IPS-20b (cell line): ENCODE measurements around the gene SREBF1.
A peak's percentile ranks its signal among the peaks of the same experiment; 100 is the strongest.

Experiments
- H3K27ac ChIP-seq: one replicate; pipeline ENCODE4 v1.5.1; 2013; ENCODE audit warnings: low read length
- H3K27me3 ChIP-seq: 2 replicates; pipeline ENCODE4 v1.6.1; 2013; ENCODE audit warnings: mild to moderate bottlenecking, low read length, inconsistent platforms; ENCODE audit not compliant: insufficient read depth
- H3K36me3 ChIP-seq: 2 replicates; pipeline ENCODE4 v1.6.1; 2013; ENCODE audit warnings: low read depth, mild to moderate bottlenecking, inconsistent platforms, low read length, moderate library complexity; ENCODE audit not compliant: insufficient read depth
- H3K4me1 ChIP-seq: 2 replicates; pipeline ENCODE4 v1.6.1; 2013; ENCODE audit warnings: mild to moderate bottlenecking, control low read depth, inconsistent platforms, low read length, moderate library complexity; ENCODE audit not compliant: insufficient read depth
- H3K4me3 ChIP-seq: 2 replicates; pipeline ENCODE4 v1.5.1; 2013; ENCODE audit warnings: mild to moderate bottlenecking, low read length, inconsistent platforms
- H3K9ac ChIP-seq: 2 replicates; pipeline ENCODE4 v1.6.1; 2013; ENCODE audit warnings: low read depth, mild to moderate bottlenecking, inconsistent platforms, low read length, moderate library complexity
- H3K9me3 ChIP-seq: 2 replicates; pipeline ENCODE4 v1.6.1; 2013; ENCODE audit warnings: mild to moderate bottlenecking, low read depth, low read length, inconsistent platforms; ENCODE audit not compliant: insufficient read depth

Gene SREBF1

DNA sequence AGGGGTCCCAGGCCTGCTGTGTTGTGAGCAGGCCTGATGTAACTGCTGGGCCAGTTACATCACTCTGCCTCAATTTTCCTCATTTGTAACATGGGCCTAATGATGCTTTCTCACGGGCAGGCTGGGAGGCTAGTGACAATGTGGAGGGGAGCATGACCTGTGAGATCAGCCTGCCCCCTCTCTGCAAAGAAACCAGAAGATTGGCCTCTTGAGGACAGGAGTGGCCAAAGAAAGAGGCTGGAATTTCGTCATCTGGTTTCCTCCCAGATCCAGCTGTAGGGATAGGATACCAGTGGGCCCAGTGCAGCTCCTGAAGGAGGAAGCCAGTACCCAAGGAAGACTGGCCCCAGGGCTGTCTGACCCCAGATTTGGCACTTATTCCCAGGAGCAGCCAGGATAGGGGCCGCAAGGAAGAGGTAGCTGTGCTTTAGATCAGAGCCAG, 615 bp upstream of the SREBF1 start:
- Histone ChIP-seq H3K27me3 (peaks cover 4% of the 10 kb centered on the region; the same call in 1 of the 2 replicates), H3K9me3 (no peaks in the 10 kb centered on the region), H3K9ac (peak overlapping the region; percentile 95), H3K36me3 (peaks cover 21% of the 10 kb centered on the region; the same call in 1 of the 2 replicates), H3K4me3 (peak overlapping the region; percentile 85), H3K27ac (peak overlapping the region; percentile 86), H3K4me1 (peaks cover 38% of the 10 kb centered on the region; the same call in 1 of the 2 replicates)

DNA sequence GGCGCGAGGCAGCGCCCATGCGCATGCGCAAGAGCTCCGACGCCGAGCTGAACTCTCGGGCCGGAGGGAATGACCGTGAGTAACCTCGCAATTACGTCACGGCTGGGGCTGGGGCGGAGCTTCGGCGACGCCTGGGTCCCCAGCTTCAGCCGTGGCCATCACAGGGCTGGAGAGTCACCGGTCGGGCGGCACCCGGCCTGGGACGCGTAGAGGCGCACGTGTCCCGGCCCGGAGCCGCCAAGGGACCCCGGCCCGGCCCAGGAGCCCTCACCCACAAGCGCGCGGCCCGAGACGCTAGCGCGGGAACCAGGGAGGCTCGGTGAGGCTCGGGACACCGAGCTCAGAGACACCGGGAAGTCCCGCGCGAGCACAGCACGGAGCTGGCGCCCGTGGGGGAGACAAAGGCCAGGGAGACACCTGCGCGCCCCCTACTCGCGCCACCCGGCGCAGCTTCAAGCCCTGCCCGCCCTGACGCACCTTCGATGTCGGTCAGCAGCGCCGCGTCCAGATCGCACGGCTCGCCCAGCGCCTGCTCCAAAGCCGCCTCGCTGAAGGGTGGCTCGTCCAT, 452 bp downstream of the SREBF1 start:
- Histone ChIP-seq H3K9me3 (no peaks in the 10 kb centered on the region), H3K9ac (peak overlapping the region; percentile 95), H3K36me3 (peaks cover 25% of the 10 kb centered on the region; the same call in 1 of the 2 replicates), H3K4me1 (peaks cover 36% of the 10 kb centered on the region; the same call in 1 of the 2 replicates), H3K27ac (no peak overlapping the region), H3K27me3 (peaks cover 4% of the 10 kb centered on the region; the same call in 1 of the 2 replicates), H3K4me3 (peak overlapping the region; percentile 85)

DNA sequence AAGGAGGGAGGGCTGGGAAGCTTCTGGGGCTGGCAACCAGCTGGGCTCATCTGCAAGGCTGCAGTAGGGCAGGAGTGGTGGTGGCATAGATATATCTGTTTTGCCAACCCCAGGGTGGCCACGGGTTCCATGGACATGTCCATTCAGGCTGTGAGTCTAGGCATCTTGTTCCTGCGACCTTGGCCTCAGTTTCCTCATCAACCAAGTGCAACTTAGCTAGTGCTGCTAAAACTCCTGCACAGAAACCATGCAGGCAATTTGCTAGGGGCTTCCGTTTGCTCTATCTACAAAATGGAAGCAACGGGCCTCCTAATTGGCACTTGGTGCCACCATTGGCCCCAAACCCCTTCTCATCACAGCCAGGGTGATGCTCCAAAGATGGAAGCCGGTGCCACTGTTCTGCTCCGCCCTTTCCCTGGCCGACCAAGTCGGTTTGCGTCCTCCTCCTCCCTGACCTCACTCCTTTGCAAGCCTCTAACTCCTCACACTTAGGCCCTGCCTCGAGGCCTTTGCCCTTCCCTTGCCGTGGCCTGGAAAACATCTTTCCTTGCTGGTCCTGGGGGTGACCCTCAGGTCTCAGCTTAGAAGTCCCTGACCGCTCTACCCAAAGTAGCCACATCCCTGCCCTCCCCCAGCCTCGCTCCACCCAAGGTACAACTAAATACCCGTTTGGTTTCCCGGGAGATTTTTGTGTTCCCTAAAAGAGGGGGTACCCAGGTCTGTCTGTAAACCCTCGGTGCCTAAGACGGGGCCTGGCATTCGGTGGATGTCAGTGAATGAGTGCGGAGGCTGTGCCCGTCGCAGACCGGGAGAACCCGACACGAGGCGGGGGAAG, 1.2 kb downstream of the SREBF1 start:
- peaks cover 26% of the 10 kb centered on the region; the same call in 1 of the 2 replicates for H3K36me3 ChIP-seq
- H3K9ac ChIP-seq, result peak overlapping the region; percentile 95; the same call in 1 of the 2 replicates
- H3K4me3 ChIP-seq, result peak overlapping the region; percentile 85
- no peaks in the 10 kb centered on the region for H3K9me3 ChIP-seq
- H3K4me1 ChIP-seq, result peaks cover 29% of the 10 kb centered on the region; the same call in 1 of the 2 replicates
- peaks cover 4% of the 10 kb centered on the region; the same call in 1 of the 2 replicates for H3K27me3 ChIP-seq
- H3K27ac ChIP-seq, result no peak overlapping the region

DNA sequence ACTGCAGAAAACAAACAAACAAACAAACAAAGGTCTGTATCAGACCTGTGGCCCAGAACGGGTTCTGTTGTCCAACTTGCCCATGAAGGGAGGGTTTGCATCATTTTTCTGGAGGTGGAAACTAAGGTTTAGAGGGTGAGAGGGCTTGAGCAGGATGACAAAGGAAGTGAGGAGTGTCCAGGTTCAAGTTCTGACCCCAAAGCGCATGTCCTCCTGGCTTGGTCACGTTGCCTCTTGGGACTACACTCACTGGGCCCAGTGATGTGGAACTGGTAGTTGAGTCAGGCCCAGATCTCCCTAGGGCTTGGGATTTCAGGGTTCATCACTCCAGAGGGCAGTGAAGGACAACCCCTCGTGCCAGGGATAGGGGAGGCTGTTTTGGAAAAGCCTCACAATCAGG, 1.8 kb downstream of the SREBF1 start:
- Histone ChIP-seq H3K9me3 (no peaks in the 10 kb centered on the region), H3K4me3 (peak overlapping the region; percentile 85; the same call in 1 of the 2 replicates), H3K27me3 (peaks cover 4% of the 10 kb centered on the region; the same call in 1 of the 2 replicates), H3K36me3 (peaks cover 26% of the 10 kb centered on the region; the same call in 1 of the 2 replicates), H3K27ac (no peak overlapping the region), H3K4me1 (peaks cover 27% of the 10 kb centered on the region; the same call in 1 of the 2 replicates), H3K9ac (no peak overlapping the region)

DNA sequence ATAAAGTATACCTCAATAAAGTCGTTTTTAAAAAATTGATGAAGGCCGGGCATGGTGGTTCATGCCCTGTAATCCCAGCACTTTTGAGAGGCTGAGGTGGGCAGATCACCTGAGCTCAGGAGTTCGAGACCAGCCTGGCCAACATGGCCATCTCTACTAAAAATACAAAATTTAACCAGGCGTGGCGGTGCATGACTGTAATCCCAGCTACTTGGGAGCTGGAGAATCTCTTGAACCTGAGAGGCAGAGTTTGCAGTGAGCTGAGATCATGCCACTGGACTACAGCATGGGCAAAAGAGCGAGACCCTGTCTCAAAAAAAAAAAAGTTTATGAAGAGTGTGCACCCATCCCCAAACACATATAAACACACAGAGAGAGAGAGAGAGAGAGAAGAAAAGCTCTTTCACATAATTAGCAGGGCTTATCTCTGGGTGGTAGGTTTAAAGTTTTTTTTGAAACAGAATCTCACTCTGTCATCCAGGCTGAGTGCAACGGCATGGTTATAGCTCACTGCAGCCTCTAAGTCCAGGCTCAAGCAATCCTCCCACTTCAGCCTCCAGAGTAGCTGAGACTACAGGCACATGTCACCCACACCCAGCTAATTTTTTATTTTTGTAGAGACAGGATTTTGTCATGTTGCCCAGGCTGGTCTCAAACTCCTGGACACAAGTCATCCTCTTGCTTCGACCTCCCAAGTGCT, 3.0 kb downstream of the SREBF1 start:
- Histone ChIP-seq H3K4me1 (peaks cover 19% of the 10 kb centered on the region; the same call in 1 of the 2 replicates), H3K4me3 (no peak overlapping the region)

DNA sequence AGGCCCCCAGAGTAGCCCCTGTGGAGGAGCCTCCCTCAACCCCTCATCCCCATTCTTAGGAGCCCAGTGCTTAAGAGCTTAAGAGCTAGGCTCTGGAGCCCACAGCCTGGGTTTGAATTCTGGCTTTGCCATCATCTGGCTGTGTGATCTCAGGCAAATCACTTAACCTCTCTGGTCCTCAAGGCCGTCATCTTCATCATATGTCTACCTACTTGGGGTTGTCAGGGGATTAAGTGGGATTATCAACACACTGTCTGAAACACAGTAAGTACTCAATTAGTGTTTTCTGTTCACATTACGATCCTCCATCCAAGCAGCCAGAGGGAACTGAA, 4.8 kb downstream of the SREBF1 start:
- Histone ChIP-seq H3K4me1 (peaks cover 3% of the 10 kb centered on the region; the same call in 1 of the 2 replicates), H3K36me3 (peaks cover 26% of the 10 kb centered on the region; the same call in 1 of the 2 replicates), H3K4me3 (no peak overlapping the region), H3K27me3 (peaks cover 4% of the 10 kb centered on the region; the same call in 1 of the 2 replicates), H3K9me3 (no peaks in the 10 kb centered on the region), H3K9ac (no peak overlapping the region), H3K27ac (no peak overlapping the region)

More for the DNA sequence above, 3.0 kb downstream of the SREBF1 start:
- Histone ChIP-seq H3K36me3 (peaks cover 26% of the 10 kb centered on the region; the same call in 1 of the 2 replicates), H3K27ac (no peak overlapping the region), H3K9me3 (no peaks in the 10 kb centered on the region), H3K27me3 (peaks cover 4% of the 10 kb centered on the region; the same call in 1 of the 2 replicates), H3K9ac (no peak overlapping the region)

DNA sequence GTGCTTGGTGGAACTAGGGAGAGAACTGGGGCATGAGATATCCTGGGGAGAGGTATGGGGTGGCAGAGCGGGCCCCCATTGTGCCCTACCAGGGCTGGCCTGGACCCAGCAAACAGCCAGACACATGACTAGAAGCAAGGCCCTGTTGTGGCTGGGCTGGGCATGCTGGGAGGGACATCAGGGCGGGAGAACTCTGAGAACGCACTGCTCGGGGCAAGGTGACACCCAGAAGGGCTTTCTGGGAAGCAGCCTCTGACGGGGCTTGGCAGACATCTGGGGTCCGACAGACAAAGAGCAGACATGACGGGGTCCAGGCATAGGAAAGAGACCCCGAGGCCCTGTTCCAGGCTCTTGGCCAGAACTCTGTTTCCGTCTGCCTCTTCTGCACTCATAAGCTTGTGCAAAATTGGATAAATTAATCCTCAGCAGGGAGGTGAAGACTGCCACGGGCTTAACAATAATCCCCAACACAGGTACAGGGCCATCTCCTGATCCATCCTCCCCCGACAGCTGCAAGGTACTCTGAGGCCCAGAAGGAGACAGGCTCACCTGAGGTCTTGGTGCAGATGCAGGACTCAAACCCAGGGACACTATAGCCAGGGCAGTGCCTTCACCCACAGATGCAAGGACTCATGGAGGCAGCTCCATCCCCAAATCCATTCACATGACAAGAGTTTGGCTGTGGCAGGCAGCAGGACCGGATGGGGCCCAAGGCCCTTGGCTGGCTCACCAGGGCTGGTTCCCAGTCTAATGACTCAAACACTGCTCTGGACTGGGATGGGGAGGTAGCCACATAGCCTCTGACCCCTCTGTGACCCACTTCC, 5.4 kb downstream of the SREBF1 start:
- peaks cover 26% of the 10 kb centered on the region; the same call in 1 of the 2 replicates for H3K36me3 ChIP-seq
- no peak overlapping the region for H3K9ac ChIP-seq
- H3K9me3 ChIP-seq, result no peaks in the 10 kb centered on the region
- peaks cover 4% of the 10 kb centered on the region; the same call in 1 of the 2 replicates for H3K27me3 ChIP-seq
- peaks cover 3% of the 10 kb centered on the region; the same call in 1 of the 2 replicates for H3K4me1 ChIP-seq
- H3K4me3 ChIP-seq, result no peak overlapping the region
- H3K27ac ChIP-seq, result no peak overlapping the region

DNA sequence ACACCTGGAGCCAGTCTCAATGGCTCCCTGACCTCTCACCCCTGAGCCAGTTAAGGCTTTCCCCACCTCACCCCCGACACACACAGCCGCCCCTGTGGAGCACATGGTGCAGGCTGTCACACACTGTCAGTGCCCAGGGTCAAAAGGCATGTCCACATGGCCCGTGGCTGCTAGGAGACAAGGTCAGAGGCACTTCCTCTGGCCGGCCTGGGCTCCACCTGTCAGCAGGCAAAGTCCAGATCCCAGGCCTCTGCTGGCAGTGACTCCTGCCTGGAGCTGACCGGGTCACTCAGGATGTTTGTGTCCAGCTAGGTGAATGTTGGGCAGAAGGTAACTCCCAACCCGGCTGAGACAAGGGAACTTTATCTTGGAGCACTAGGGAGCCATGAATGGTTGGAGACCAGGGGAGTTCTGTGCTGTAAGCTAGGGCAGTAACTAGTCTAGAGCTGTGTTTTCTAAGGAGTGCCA, 6.0 kb downstream of the SREBF1 start:
- Histone ChIP-seq H3K9ac (no peak overlapping the region), H3K36me3 (peaks cover 31% of the 10 kb centered on the region; the same call in 1 of the 2 replicates), H3K27ac (no peak overlapping the region), H3K27me3 (peaks cover 4% of the 10 kb centered on the region; the same call in 1 of the 2 replicates), H3K4me3 (no peak overlapping the region), H3K4me1 (peaks cover 2% of the 10 kb centered on the region; the same call in 1 of the 2 replicates), H3K9me3 (no peaks in the 10 kb centered on the region)

DNA sequence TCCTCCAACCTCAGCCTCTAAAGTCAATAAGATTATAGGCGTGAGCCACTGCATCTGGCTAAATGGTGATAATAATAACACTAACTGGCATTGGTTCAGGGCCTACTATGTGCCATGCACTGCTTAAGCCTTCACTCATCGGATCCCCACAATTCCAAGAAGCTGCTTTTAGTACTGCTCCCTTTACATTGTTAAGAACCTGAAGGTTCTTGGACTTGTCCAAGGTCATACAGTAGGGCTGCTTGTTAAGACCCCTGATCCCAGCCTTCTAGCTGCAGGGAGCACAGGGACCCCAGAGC, 6.6 kb downstream of the SREBF1 start:
- Histone ChIP-seq H3K36me3 (peaks cover 27% of the 10 kb centered on the region; the same call in 1 of the 2 replicates), H3K9ac (no peak overlapping the region), H3K4me3 (no peak overlapping the region), H3K27me3 (no peaks in the 10 kb centered on the region), H3K9me3 (no peaks in the 10 kb centered on the region), H3K4me1 (no peaks in the 10 kb centered on the region), H3K27ac (no peak overlapping the region)

DNA sequence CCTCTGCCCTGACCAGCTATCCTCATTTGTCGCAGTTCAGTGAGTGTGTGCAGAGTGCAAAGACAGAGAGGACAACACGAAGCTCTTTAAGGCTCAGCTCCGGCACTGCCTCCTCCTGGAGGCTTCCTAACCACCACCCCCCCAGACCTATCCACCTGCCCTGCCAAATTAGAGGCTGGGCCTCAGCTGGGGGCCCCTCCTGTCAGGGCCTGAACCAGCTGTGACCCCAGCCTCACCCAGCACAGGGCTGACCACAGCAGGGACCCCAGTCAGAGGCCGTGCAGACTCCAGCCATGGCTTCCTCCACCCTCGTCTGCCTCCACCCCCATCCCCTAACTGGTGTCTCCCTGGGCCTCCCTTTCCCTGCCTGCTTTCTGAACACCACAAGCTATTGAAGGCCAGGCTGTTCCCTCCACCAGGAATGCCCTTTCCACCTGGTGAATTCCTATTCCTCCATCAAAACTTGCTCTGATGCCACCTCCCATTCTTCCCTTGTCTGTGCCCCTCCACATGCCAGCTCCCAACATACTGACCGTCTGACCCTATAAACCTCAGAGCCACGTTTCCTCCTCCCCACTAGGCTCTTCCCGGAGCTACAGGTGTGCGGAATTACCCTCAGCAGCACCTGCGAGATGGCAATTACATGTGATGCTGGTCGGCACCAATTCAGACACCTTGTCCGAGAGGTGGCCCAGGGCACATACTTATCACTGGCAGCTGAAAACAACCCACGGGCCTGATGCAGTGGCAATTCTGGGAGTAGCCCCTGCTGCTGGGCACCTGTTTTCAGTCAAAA, 8.8 kb downstream of the SREBF1 start:
- no peak overlapping the region for H3K27ac ChIP-seq
- no peak overlapping the region for H3K9ac ChIP-seq
- peaks cover 17% of the 10 kb centered on the region for H3K4me1 ChIP-seq

More for the DNA sequence above, 8.8 kb downstream of the SREBF1 start:
- Histone ChIP-seq H3K9me3 (no peaks in the 10 kb centered on the region), H3K36me3 (peaks cover 10% of the 10 kb centered on the region; the same call in 1 of the 2 replicates), H3K27me3 (peaks cover 3% of the 10 kb centered on the region; the same call in 1 of the 2 replicates), H3K4me3 (no peak overlapping the region)
